ENCODE data around the gene APBA2.

GRCh38 chr15:29070471-29071231 lies 184.9 kb downstream of the APBA2 start:
- no peak for TF ChIP-seq CTCF (IDR thresholded peaks at IDR 0.05)
- TF ChIP-seq POLR2A (IDR thresholded peaks at IDR 0.05): no peak
- TF ChIP-seq EP300 (IDR thresholded peaks at IDR 0.05): no peak

Measured in tibial nerve (tissue), 4 donors.